NCI-H146 treated with DMSO at 0.1 percent for 48 hours (cell line): Measurements from ENCODE around the gene KMT2A.

Experiments used
- DNase-seq: peaks from one replicate; lab custom pipeline; 2025; ENCODE audit not compliant: unreplicated experiment; lab: John Stamatoyannopoulos, UW

KMT2A gene

DNA sequence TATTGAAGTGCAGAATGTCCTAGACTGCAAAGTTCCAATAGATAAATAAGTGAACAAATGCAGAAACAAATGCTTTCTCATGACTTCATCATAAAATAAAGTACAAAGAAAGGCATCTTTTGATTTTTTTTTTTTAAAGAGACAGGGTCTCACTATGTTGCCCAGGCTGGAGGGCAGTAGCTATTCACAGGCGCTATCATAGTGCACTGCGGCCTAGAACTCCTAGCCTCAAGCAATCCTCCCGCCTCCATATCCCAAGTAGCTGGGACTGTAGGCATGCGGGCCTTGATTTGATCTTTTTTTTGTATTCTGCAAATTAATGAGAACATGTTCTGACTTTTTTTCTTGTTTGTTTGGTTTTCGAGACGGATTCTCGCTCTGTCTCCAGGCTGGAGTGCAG, 138.3 kb downstream of the KMT2A start:
- no peak for DNase-seq
